A549 (cell line): ENCODE results near the gene PM20D1. TPM values are rescaled to one million over a fixed set of nuclear protein-coding genes. Genes with fewer than 3 reads are reported as not detected.

Source experiments
- ATAC-seq, 2 experiments: fragments of 200-7000 bp in 1 of 2; fragments of >200 bp in 1 of 2; cut with Nextera tagmentation in 1 of 2; cut with Tn5 transposase in 1 of 2; 3 replicates each; pipeline versions ENCODE4 v1.8.0 to v1.9.1; 2018 to 2020; ENCODE audit warnings: mild to moderate bottlenecking in 1 of 2, moderate library complexity in 1 of 2
- CTCF ChIA-PET: fragments of 300-600 bp; sonication (Branson Sonifier 250); formaldehyde crosslinking; extraction: SDS; loops from one replicate; lab custom pipeline; 2021; ENCODE audit warnings: antibody characterized with exemption, inconsistent platforms; lab: Yijun Ruan, JAX
- POLR2A ChIA-PET: fragments of 350-600 bp; formaldehyde crosslinking; extraction: SDS; loops from one replicate; lab custom pipeline; 2021; ENCODE audit warnings: antibody characterized with exemption, inconsistent platforms; lab: Yijun Ruan, JAX
- DNase-seq, 2 experiments: peaks; one replicate each; pipeline versions ENCODE4 v3.0.0 to v3.0.0-alpha.2; 2011 to 2016; ENCODE audit warnings: low read depth in 1 of 2, low spot score in 1 of 2
- FAIRE-seq: peaks from 2 replicates; lab custom pipeline; 2011; peaks lifted over from hg19 to GRCh38; lab: Jason Lieb, UNC
- H3K27ac ChIP-seq, 2 experiments: fragments of >200 bp; sonication (Bioruptor Twin); formaldehyde crosslinking; 3 replicates each; pipeline ENCODE4 v1.5.1; 2016 to 2017
- H3K4me1 ChIP-seq: fragments of >200 bp; sonication (Bioruptor Twin); formaldehyde crosslinking; 3 replicates; pipeline ENCODE4 v1.6.1; 2016
- H3K4me2 ChIP-seq: fragments of >200 bp; sonication (Bioruptor Twin); formaldehyde crosslinking; 3 replicates; pipeline ENCODE4 v1.6.1; 2016
- H3K4me3 ChIP-seq: fragments of >200 bp; sonication (Bioruptor Twin); formaldehyde crosslinking; 3 replicates; pipeline ENCODE4 v1.5.1; 2016
- H3K9me3 ChIP-seq: fragments of >200 bp; sonication (Bioruptor Twin); formaldehyde crosslinking; 3 replicates; pipeline ENCODE4 v1.6.1; 2016
- ATOH8 ChIP-seq: fragments of 250-450 bp; sonication (Bioruptor Pico); IDR thresholded peaks from 2 replicates; pipeline ENCODE4 v1.5.0; 2020; ENCODE audit warnings: low read depth, mild to moderate bottlenecking, moderate library complexity
- BCL3 ChIP-seq: fragments of >200 bp; sonication (Bioruptor Twin); formaldehyde crosslinking; IDR thresholded peaks from 3 replicates; pipeline ENCODE4 v1.6.1; 2016
- CBX2 ChIP-seq: fragments of 200-600 bp; sonication (generic); IDR thresholded peaks from 2 replicates; pipeline ENCODE4 v1.6.1; 2016; ENCODE audit warnings: low read depth, mild to moderate bottlenecking, borderline replicate concordance
- CBX8 ChIP-seq: fragments of 200-600 bp; sonication (generic); IDR thresholded peaks from 2 replicates; pipeline ENCODE4 v1.6.1; 2016
- CTCF ChIP-seq: fragments of >200 bp; sonication (Bioruptor Twin); formaldehyde crosslinking; IDR thresholded peaks from 3 replicates; pipeline ENCODE4 v1.5.1; 2016
- E2F6 ChIP-seq: IDR thresholded peaks from 2 replicates; pipeline ENCODE4 v1.6.1; 2012; ENCODE audit warnings: low read depth, borderline replicate concordance
- ELK1 ChIP-seq: fragments of 150-350 bp; IDR thresholded peaks from 2 replicates; pipeline ENCODE4 v1.6.1; 2014; ENCODE audit warnings: low read depth, mild to moderate bottlenecking, low read length
- FOSB ChIP-seq: fragments of 250-450 bp; sonication (Bioruptor Pico); IDR thresholded peaks from 2 replicates; pipeline ENCODE4 v1.5.0; 2020; ENCODE audit warnings: mild to moderate bottlenecking, moderate library complexity
- FOSL2 ChIP-seq, 2 experiments: fragments of 450-650 bp in 1 of 2; fragments of >200 bp in 1 of 2; sonication (Bioruptor Twin) in 1 of 2; formaldehyde crosslinking; IDR thresholded peaks; 2 replicates each; pipeline versions ENCODE4 v1.5.0 to v1.6.1; 2016 to 2020; ENCODE audit warnings: mild to moderate bottlenecking in 1 of 2, moderate library complexity in 1 of 2
- HOXB13 ChIP-seq: fragments of 250-450 bp; sonication (Bioruptor Pico); IDR thresholded peaks from 2 replicates; pipeline ENCODE4 v1.5.0; 2020; ENCODE audit warnings: low read depth, mild to moderate bottlenecking, moderate library complexity
- JUN ChIP-seq, 2 experiments: fragments of >200 bp; sonication (Bioruptor Twin); formaldehyde crosslinking; IDR thresholded peaks; 2 replicates in 1 of 2; 3 replicates in 1 of 2; pipeline ENCODE4 v1.6.1; 2016 to 2017
- MYC ChIP-seq: IDR thresholded peaks from 2 replicates; pipeline ENCODE4 v1.6.1; 2012; ENCODE audit warnings: mild to moderate bottlenecking, inconsistent platforms, low read length, improper control_type of control experiment, borderline replicate concordance
- POLR2A ChIP-seq: IDR thresholded peaks from 2 replicates; pipeline ENCODE4 v1.6.1; 2012; ENCODE audit warnings: mild to moderate bottlenecking, low read length
- RCOR1 ChIP-seq: fragments of 150-350 bp; IDR thresholded peaks from 2 replicates; pipeline ENCODE4 v1.6.1; 2014; ENCODE audit warnings: antibody characterized with exemption, low read length, low read depth
- TFCP2L1 ChIP-seq: fragments of 250-450 bp; sonication (Bioruptor Pico); IDR thresholded peaks from 2 replicates; pipeline ENCODE4 v1.5.0; 2021; ENCODE audit warnings: mild to moderate bottlenecking
- TP53 ChIP-seq: fragments of 250-450 bp; sonication (Bioruptor Pico); IDR thresholded peaks from 2 replicates; pipeline ENCODE4 v1.5.0; 2021; ENCODE audit warnings: mild to moderate bottlenecking, moderate library complexity
- USF2 ChIP-seq: fragments of 450-650 bp; IDR thresholded peaks from 2 replicates; pipeline ENCODE4 v1.6.1; 2014; ENCODE audit warnings: antibody characterized with exemption
- ZC3H11A ChIP-seq: fragments of 450-650 bp; IDR thresholded peaks from 2 replicates; pipeline ENCODE4 v1.6.1; 2014; ENCODE audit warnings: antibody characterized with exemption, mild to moderate bottlenecking
- ZNF302 ChIP-seq: fragments of 250-450 bp; sonication (Bioruptor Pico); IDR thresholded peaks from 2 replicates; pipeline ENCODE4 v1.9.0; 2021; ENCODE audit warnings: inconsistent platforms, mild to moderate bottlenecking, moderate library complexity
- WGBS: methylation state at CpG from one replicate; pipeline ENCODE4 v1.1.6; 2017; ENCODE audit errors: missing lambda C conversion rate; 5-methylcytosine and 5-hydroxymethylcytosine counted together
- polyA plus RNA-seq, 4 experiments: library from polyadenylated mRNA; depleted of rRNA in 3 of 4; stranded (reverse); fragments of >200 nt; fragmentation: RNase III in 1 of 4; extraction: RNeasy Plus Mini Kit Qiagen cat#74134 plus additional on column Dnase treatment in 1 of 4; gene quantifications; 2 replicates in 3 of 4; 3 replicates in 1 of 4; pipeline ENCODE4 v1.2.3, GENCODE V29; 2011 to 2017

PM20D1 gene
- polyA plus RNA-seq, 2 of the 4 experiments (the other 2 are of a cell fraction): not detected

- 87% methylated on average over 8 of the region's 8 CpGs for WGBS
Measured at GRCh38 chr1:205792481-205792881, 57.5 kb downstream of the PM20D1 start.

More at GRCh38 chr1:205792481-205792881, 57.5 kb downstream of the PM20D1 start:
- TF ChIP-seq TP53: no peak
- TF ChIP-seq MYC: no peak
- TF ChIP-seq CBX2: no peak
- TF ChIP-seq ZNF302 (CRISPR knock-in tag): no peak
- TF ChIP-seq ZC3H11A: no peak
- no peak for TF ChIP-seq ELK1
- no peak for TF ChIP-seq BCL3
- TF ChIP-seq POLR2A: no peak
- no peak for TF ChIP-seq E2F6
- no peak for TF ChIP-seq FOSL2 (IDR thresholded peaks at IDR 0.05)
- TF ChIP-seq FOSL2 (CRISPR knock-in tag; IDR thresholded peaks at IDR 0.05): no peak
- no peak for TF ChIP-seq USF2
- no peak for TF ChIP-seq CTCF
- TF ChIP-seq RCOR1: no peak
- no peak for TF ChIP-seq TFCP2L1 (CRISPR knock-in tag)
- no peak for TF ChIP-seq ATOH8 (CRISPR knock-in tag)
- no peak for TF ChIP-seq FOSB (CRISPR knock-in tag)
- TF ChIP-seq HOXB13 (CRISPR knock-in tag): no peak
- no peak for TF ChIP-seq JUN (IDR thresholded peaks at IDR 0.05)
- no peak for TF ChIP-seq CBX8
- no peak for DNase-seq
- Histone ChIP-seq H3K4me2 (no peak overlapping the region), H3K4me1 (no peaks in the 10 kb centered on the region), H3K4me3 (no peak overlapping the region), H3K27ac (no peak overlapping the region), H3K9me3 (no peaks in the 10 kb centered on the region)
- POLR2A ChIA-PET: interaction anchor here (1.1 kb wide), 1 partner anchor 184 kb away, joined by 3 read pairs; no protein-coding TSS in a partner anchor
- no peak for ATAC-seq
- FAIRE-seq: no peak
- CTCF ChIA-PET: interaction anchor here (0.5 to 17.3 kb wide), 47 partner anchors 10 to 1882 kb away, joined by 3 to 371 read pairs (median 5); partner anchors contain the start of genes RAB29, SLC26A9 and SLC41A1
